DMS114 treated with DMSO at 0.1 percent for 48 hours (cell line): ENCODE data around the gene ZDHHC23.

Experiments
- DNase-seq: peaks from one replicate; lab custom pipeline; 2025; ENCODE audit not compliant: unreplicated experiment; lab: John Stamatoyannopoulos, UW

ZDHHC23 gene

GRCh38 chr3:114005481-114005880 lies 57.7 kb downstream of the ZDHHC23 start:
- no peak for DNase-seq

GRCh38 chr3:114011059-114011797 lies 63.4 kb downstream of the ZDHHC23 start:
- no peak for DNase-seq
